Ovary (tissue), 9 donors: ENCODE measurements around the gene BSPRY. TPM values are rescaled to one million over a fixed set of nuclear protein-coding genes. Genes with fewer than 3 reads are reported as not detected.
"Not testable (repeated sequence)": the region's sequence is repeated elsewhere in the genome, so short reads cannot be mapped to it uniquely, and the experiment has no call there.

Experiments used
- DNase-seq, 5 donors: peaks; one replicate each; pipeline ENCODE4 v3.0.0-alpha.2; 2019 to 2020
- H3K27ac ChIP-seq, 2 donors: fragments of 200-600 bp; one replicate each; pipeline versions ENCODE4 v1.5.1 to v1.8.0; 2019 to 2022
- H3K27me3 ChIP-seq: fragments of 200-600 bp; one replicate; pipeline ENCODE4 v1.8.0; 2022
- H3K36me3 ChIP-seq: fragments of 200-600 bp; sonication (generic); one replicate; pipeline ENCODE4 v1.5.1; 2019
- H3K4me1 ChIP-seq: one replicate; pipeline ENCODE4 v1.8.1; 2013; ENCODE audit warnings: mild to moderate bottlenecking, moderate library complexity; ENCODE audit not compliant: insufficient read depth
- H3K4me3 ChIP-seq: fragments of 200-600 bp; sonication (generic); one replicate; pipeline ENCODE4 v1.5.1; 2017
- H3K9me3 ChIP-seq, 2 donors: fragments of 200-600 bp in 1 of 2; sonication (generic) in 1 of 2; one replicate each; pipeline versions ENCODE4 v1.5.1 to v1.8.1; 2013 to 2019; ENCODE audit warnings: mild to moderate bottlenecking in 1 of 2, moderate library complexity in 1 of 2
- POLR2A ChIP-seq: fragments of 450-650 bp; IDR thresholded peaks from one replicate; pipeline ENCODE4 v1.6.1; 2017; ENCODE audit warnings: antibody characterized with exemption, mild to moderate bottlenecking, moderate library complexity
- WGBS, 3 donors: extraction: QIAGEN DNeasy Blood & Tissue Kit in 1 of 3; methylation state at CpG; one replicate each; pipeline versions ENCODE4 v1.1.5 to v1.1.7; 2013 to 2017; 5-methylcytosine and 5-hydroxymethylcytosine counted together
- intact Hi-C, 4 donors: fragments of 100-400 bp; cut with DNase I; formaldehyde crosslinking; loops; one replicate each; pipeline versions ENCODE4 v1.11.0 to v1.15.1; 2022 to 2023
- polyA plus RNA-seq, 2 donors: library from polyadenylated mRNA; stranded (reverse); fragments of 200-250 nt in 1 of 2; fragments of 350-450 nt in 1 of 2; fragmentation: Illumina TruSeq in 1 of 2; extraction: RNeasy Lipid Tissue Mini Kit (QIAGEN cat#74804) in 1 of 2; gene quantifications; one replicate each; pipeline ENCODE4 v1.2.3, GENCODE V29; 2013 to 2014
- total RNA-seq, 7 donors: library from RNA; depleted of rRNA in 2 of 7; stranded (reverse); fragments of >200 nt in 2 of 7; fragmentation: NEBNext Ultra II Directional in 3 of 7; extraction: Animal tissue kit (Norgen Biotek cat#: 25700) in 3 of 7; gene quantifications; one replicate each; pipeline versions ENCODE4 v1.1.0 to v1.2.4, GENCODE V29; 2016 to 2023
- TF ChIP-seq, protein P1 (sequence below), 3 donors: fragments of 450-650 bp in 2 of 3; fragments of 200-600 bp in 1 of 3; IDR thresholded peaks; one replicate each; pipeline versions ENCODE4 v1.5.1 to v1.8.0; 2016 to 2022; ENCODE audit warnings: antibody characterized with exemption in 3 of 3, mild to moderate bottlenecking in 1 of 3
- donor health status: DM: no; HTN: no; CAD: no; lungs with moderate emphysema.
- donor health status: DM: no; HTN: no; CAD: no.
- donor health status: Bipolar disorder and iron deficiency.
- donor health status: DM: yes; HTN: yes; CAD: no.
- donor health status: DM: no; HTN: no; CAD: no.
- donor health status: DM: yes; HTN: yes; CAD: no.

The BSPRY gene
- total and polyA plus RNA-seq, 9 donors: 0.10 to 6.9 (median 0.35) TPM; not detected in 1

DNA sequence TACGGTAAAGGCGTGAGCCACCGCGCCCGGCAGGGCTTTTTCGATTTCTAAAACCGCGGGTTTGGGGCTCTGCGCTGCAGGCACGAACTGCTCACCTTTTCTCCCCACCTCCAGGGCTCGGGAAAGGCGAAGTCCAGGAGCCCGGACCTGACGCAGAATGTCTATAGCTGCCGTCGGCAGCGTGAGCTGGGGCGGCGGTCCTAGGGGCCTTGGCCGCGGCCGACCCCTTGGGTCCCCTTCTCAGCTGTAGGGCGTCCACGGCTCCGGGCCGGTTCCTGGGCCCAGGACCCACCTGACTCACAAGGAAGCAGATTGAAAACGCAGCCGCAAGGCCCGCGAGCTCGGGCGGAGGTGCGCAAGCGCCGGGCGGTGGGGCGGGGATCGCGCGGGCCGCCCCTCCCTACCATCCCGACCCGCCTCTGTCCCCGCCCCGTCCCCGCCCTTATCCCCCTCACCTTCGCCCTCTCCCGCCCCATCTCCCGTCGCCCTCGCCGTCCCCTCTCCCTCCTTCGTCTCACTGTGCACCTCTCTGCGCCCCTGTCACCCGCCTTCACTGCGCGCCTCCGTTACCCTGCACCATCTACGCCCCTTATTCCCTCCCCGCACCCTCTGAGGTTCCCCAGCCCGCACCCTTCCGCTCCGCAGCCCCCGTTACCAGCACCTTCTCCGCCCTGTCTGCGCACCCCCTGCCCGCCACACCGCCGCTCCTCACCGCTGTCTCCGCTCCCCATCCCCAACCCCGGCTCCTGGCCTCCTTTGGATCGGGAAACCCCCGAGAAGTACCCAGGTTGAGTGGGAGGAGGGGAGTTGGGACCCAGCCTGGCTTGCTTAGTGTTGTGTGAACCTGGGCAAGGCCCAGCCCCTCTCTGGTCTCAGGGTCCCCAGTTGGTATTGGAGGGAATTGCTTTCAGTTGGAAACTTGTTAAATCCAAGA lies 27.6 kb downstream of the BSPRY start, which contains the start of gene HDHD3:
Gene HDHD3 (minus strand): TSS at position 353 of the 934 bp plus-strand sequence. CDS start 2,632 bp downstream, outside the sequence.
- TF ChIP-seq POLR2A: peak; percentile 65
- TF ChIP-seq, protein P1, sequence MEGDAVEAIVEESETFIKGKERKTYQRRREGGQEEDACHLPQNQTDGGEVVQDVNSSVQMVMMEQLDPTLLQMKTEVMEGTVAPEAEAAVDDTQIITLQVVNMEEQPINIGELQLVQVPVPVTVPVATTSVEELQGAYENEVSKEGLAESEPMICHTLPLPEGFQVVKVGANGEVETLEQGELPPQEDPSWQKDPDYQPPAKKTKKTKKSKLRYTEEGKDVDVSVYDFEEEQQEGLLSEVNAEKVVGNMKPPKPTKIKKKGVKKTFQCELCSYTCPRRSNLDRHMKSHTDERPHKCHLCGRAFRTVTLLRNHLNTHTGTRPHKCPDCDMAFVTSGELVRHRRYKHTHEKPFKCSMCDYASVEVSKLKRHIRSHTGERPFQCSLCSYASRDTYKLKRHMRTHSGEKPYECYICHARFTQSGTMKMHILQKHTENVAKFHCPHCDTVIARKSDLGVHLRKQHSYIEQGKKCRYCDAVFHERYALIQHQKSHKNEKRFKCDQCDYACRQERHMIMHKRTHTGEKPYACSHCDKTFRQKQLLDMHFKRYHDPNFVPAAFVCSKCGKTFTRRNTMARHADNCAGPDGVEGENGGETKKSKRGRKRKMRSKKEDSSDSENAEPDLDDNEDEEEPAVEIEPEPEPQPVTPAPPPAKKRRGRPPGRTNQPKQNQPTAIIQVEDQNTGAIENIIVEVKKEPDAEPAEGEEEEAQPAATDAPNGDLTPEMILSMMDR (IDR thresholded peaks at IDR 0.05): no peak
- Histone ChIP-seq H3K9me3 (no peaks in the 10 kb centered on the region), H3K36me3 (no peaks in the 10 kb centered on the region), H3K27ac (peak within 1 kb of the TSS; percentile 61 to 64), H3K4me3 (peak within 1 kb of the TSS; percentile 53), H3K27me3 (no peaks in the 10 kb centered on the region), H3K4me1 (peaks cover 10% of the 10 kb centered on the region)
- DNase-seq: peak; percentile 82 to 90 (median 84)
- 1% methylated on average over 55 to 74 of the region's 74 CpGs for WGBS, 3 donors
- intact Hi-C loops: loop anchor here in 1 of 4 donors (5.0 kb wide), 1 partner anchor 35 kb away; the partner anchor contains the start of gene WDR31

DNA sequence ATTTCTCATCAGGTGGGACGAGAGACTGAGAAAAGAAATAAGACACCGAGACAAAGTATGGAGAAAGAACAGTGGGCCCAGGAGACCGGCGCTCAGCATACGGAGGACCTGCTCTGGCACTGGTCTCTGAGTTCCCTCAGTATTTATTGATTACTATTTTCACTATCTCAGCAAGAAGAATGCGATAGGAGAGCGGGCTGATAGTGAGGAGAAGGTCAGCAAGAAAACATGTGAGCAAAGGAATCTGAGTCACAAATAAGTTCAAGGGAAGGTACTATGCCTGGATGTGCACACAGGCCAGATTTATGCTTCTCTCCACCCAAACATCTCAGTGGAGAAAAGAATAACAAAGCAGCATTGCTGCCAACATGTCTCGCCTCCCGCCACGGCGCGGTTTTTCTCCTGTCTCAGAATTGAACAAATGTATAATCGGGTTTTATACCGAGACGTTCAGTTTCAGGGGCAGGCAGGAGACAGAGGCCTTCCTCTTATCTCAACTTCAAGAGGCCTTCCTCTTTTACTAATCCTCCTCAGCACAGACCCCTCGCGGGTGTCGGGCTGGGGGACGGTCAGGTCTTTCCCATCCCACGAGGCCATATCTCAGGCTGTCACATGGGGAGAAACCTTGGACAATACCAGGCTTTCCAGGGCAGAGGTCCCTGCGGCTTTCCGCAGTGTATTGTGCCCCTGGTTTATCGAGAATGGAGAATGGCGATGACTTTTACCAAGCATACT lies 29.9 kb downstream of the BSPRY start:
- not testable (repeated sequence) for H3K4me3 ChIP-seq, H3K36me3 ChIP-seq, H3K9me3 ChIP-seq, H3K27me3 ChIP-seq, DNase-seq
- WGBS, 3 donors: 17 to 35% (median 23%) methylated on average over 24 of the region's 24 CpGs
- Histone ChIP-seq H3K4me1 (peaks cover 10% of the 10 kb centered on the region), H3K27ac (peak overlapping the region in 1 of 2 donors; percentile 58)
- intact Hi-C loops: loop anchor here in 1 of 4 donors (5.0 kb wide), 1 partner anchor 37 kb away; the partner anchor contains the start of gene WDR31

DNA sequence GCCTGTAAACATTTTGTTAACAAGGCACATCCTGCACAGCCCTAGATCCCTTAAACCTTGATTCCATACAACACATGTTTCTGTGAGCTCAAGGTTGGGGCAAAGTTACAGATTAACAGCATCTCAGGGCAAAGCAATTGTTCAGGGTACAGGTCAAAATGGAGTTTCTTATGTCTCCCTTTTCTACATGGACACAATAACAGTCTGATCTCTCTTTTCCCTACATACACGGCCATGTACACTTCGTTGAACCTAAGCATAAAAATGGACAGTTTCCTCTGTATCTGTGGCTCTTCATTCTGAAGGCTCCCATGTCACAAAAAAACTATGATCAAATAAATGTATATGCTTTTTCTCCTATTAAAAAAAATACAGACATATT lies 30.5 kb downstream of the BSPRY start:
- WGBS, 3 donors: 76 to 90% (median 84%) methylated on average over 2 of the region's 2 CpGs
- H3K27me3 ChIP-seq, H3K36me3 ChIP-seq, H3K9me3 ChIP-seq, DNase-seq, H3K4me3 ChIP-seq: not testable (repeated sequence)
- intact Hi-C loops: loop anchor here in 1 of 4 donors (5.0 kb wide), 1 partner anchor 38 kb away; the partner anchor contains the start of gene WDR31
- Histone ChIP-seq H3K27ac (peak overlapping the region in 1 of 2 donors; percentile 58), H3K4me1 (peaks cover 10% of the 10 kb centered on the region)

DNA sequence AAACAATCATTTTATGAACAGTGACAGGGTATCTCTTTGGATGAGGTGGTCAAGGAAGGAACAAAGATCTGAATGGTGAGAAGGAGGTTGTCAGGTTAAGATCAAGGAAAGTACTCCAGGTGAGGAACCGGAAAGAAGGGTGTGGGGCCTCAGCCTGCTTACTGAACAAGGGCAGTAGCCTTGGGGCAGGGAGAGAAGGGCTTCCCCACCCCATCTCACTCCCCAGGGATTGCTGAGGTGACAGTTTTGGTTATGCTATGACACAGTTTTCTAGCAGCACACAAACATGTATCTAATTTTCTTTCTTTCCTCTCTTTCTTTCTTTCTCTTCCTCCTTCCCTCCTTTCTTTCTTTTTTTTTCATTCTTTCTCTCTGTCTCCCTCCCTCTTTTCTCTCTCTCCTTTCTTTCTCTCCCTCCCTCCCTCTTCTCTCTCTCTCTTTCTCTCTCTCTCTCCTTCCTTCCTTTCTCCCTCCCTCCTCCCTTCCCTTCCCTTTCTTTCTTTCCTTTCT lies 31.6 kb downstream of the BSPRY start:
- peaks cover 7% of the 10 kb centered on the region for H3K4me1 ChIP-seq
- H3K4me3 ChIP-seq: no peak overlapping the region
- no peaks in the 10 kb centered on the region for H3K27me3 ChIP-seq
- no peak for DNase-seq
- H3K36me3 ChIP-seq: no peaks in the 10 kb centered on the region
- no peaks in the 10 kb centered on the region for H3K9me3 ChIP-seq
- TF ChIP-seq, protein P1 (IDR thresholded peaks at IDR 0.05): no peak
- TF ChIP-seq POLR2A: no peak
- intact Hi-C loops: no loop called here
- WGBS, 3 donors: 69 to 77% (median 71%) methylated on average over 1 of the region's 1 CpG
- no peak overlapping the region for H3K27ac ChIP-seq

DNA sequence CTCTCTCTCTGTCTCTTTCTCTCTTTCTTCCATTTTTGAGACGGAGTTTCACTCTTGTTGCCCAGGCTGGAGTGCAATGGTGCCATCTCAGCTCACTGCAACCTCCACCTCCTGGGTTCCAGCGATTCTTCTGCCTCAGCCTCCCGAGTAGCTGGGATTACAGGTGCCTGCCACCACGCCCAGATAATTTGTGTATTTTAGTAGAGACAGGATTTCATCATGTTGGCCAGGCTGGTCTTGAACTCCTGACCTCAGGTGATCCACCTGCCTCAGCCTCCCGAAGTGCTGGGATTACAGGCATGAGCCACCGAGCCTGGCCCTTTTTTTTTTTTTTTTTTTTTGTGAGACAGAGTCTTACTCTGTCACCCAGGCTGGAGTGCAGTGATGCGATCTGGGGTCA lies 32.1 kb downstream of the BSPRY start:
- H3K27ac ChIP-seq, H3K36me3 ChIP-seq, intact Hi-C loops, H3K4me3 ChIP-seq, H3K9me3 ChIP-seq, H3K27me3 ChIP-seq, DNase-seq, H3K4me1 ChIP-seq: not testable (repeated sequence)
- 90 to 94% (median 90%) methylated on average over 7 of the region's 7 CpGs for WGBS, 3 donors
